Mucosa of descending colon (tissue), 3 donors: ENCODE data around the gene TECPR1. TPM values are rescaled to one million over a fixed set of nuclear protein-coding genes. Genes with fewer than 3 reads are reported as not detected.

Experiments
- ATAC-seq: fragments of 200-7000 bp; cut with Tn5 transposase; one replicate; pipeline ENCODE4 v1.9.1; 2020; ENCODE audit warnings: mild to moderate bottlenecking, moderate library complexity
- DNase-seq, 3 donors: peaks; one replicate each; pipeline ENCODE4 v3.0.0-alpha.2; 2020
- H3K36me3 ChIP-seq: fragments of 200-600 bp; one replicate; pipeline ENCODE4 v1.8.0; 2021; ENCODE audit warnings: low read depth, mild to moderate bottlenecking
- H3K4me1 ChIP-seq: fragments of 200-600 bp; one replicate; pipeline ENCODE4 v1.8.0; 2021; ENCODE audit warnings: low read depth, mild to moderate bottlenecking
- H3K4me3 ChIP-seq: fragments of 200-600 bp; one replicate; pipeline ENCODE4 v1.8.0; 2021; ENCODE audit warnings: mild to moderate bottlenecking
- H3K9me3 ChIP-seq: fragments of 200-600 bp; one replicate; pipeline ENCODE4 v1.8.0; 2021; ENCODE audit warnings: mild to moderate bottlenecking
- CTCF ChIP-seq: fragments of 200-600 bp; IDR thresholded peaks from one replicate; pipeline ENCODE4 v1.8.0; 2022; ENCODE audit warnings: antibody characterized with exemption, mild to moderate bottlenecking
- intact Hi-C, 2 donors: fragments of 100-400 bp; cut with DNase I in 1 of 2; cut with micrococcal nuclease in 1 of 2; formaldehyde crosslinking; loops; one replicate each; pipeline versions ENCODE4 v1.11.0 to v1.11.1; 2022; cut with DNase I, micrococcal nuclease
- total RNA-seq, 3 donors: library from RNA; stranded (reverse); fragmentation: NEBNext Ultra II Directional in 2 of 3; extraction: Animal tissue kit (Norgen Biotek cat#: 25700) in 2 of 3; gene quantifications; one replicate each; pipeline versions ENCODE4 v1.2.1 to v1.2.4, GENCODE V29; 2021 to 2023
- donor health status: DM: no; HTN: no; CAD: no; lungs with moderate emphysema.
- donor health status: DM: no; HTN: no; CAD: no.
- donor health status: DM: no; HTN: yes; CAD: no.

TECPR1 gene
- total RNA-seq, 3 donors from 2014 or later: 37.0 to 50.5 (median 45.5) TPM

GRCh38 chr7:98171449-98171848 lies 80.6 kb downstream of the TECPR1 start:
- no peak overlapping the region for H3K4me3 ChIP-seq
- no peak for ATAC-seq
- intact Hi-C loops: no loop called here
- H3K36me3 ChIP-seq: no peaks in the 10 kb centered on the region
- no peaks in the 10 kb centered on the region for H3K9me3 ChIP-seq
- no peak for DNase-seq
- TF ChIP-seq CTCF: no peak
- H3K4me1 ChIP-seq: peaks cover 5% of the 10 kb centered on the region

- Histone ChIP-seq H3K9me3 (no peaks in the 10 kb centered on the region), H3K4me3 (no peak overlapping the region), H3K36me3 (no peaks in the 10 kb centered on the region), H3K4me1 (peaks cover 5% of the 10 kb centered on the region)
- intact Hi-C loops: no loop called here
- ATAC-seq: no peak
- TF ChIP-seq CTCF: no peak
- DNase-seq: no peak
Measured at GRCh38 chr7:98170966-98171365, 81.1 kb downstream of the TECPR1 start.

GRCh38 chr7:98168904-98169621 lies 83.0 kb downstream of the TECPR1 start:
- peaks cover 5% of the 10 kb centered on the region for H3K4me1 ChIP-seq
- no peak for ATAC-seq
- no peaks in the 10 kb centered on the region for H3K9me3 ChIP-seq
- DNase-seq: no peak
- no peak overlapping the region for H3K4me3 ChIP-seq
- H3K36me3 ChIP-seq: no peaks in the 10 kb centered on the region
- peak; percentile 12 for TF ChIP-seq CTCF
- intact Hi-C loops: loop anchor here (5.0 kb wide), 3 partner anchors 62 to 147 kb away; partner anchors contain the start of gene LMTK2 (in 1 of the 2)

GRCh38 chr7:98168181-98168903 lies 83.7 kb downstream of the TECPR1 start:
- Histone ChIP-seq H3K9me3 (no peaks in the 10 kb centered on the region), H3K36me3 (no peaks in the 10 kb centered on the region), H3K4me1 (peaks cover 5% of the 10 kb centered on the region), H3K4me3 (no peak overlapping the region)
- intact Hi-C loops: loop anchor here (5.0 kb wide), 3 partner anchors 61 to 146 kb away; partner anchors contain the start of gene LMTK2 (in 1 of the 2)
- TF ChIP-seq CTCF: peak; percentile 63
- ATAC-seq: peak; percentile 77
- DNase-seq: peak in 1 of 3 donors; percentile 84

- Histone ChIP-seq H3K36me3 (no peaks in the 10 kb centered on the region), H3K4me1 (peaks cover 5% of the 10 kb centered on the region), H3K4me3 (no peak overlapping the region), H3K9me3 (no peaks in the 10 kb centered on the region)
- no peak for ATAC-seq
- no peak for DNase-seq
- TF ChIP-seq CTCF: no peak
- intact Hi-C loops: loop anchor here (5.0 kb wide), 3 partner anchors 60 to 145 kb away; partner anchors contain the start of gene LMTK2 (in 1 of the 2)
Measured at GRCh38 chr7:98167653-98168052, 84.4 kb downstream of the TECPR1 start.
